Heart left ventricle (tissue), 13 donors: ENCODE data around the gene ACVR2B.

Experiments
- CTCF ChIP-seq, 12 donors: fragments of 200-600 bp; sonication (generic) in 4 of 12; IDR thresholded peaks; one replicate each; pipeline versions ENCODE4 v1.5.0 to v1.8.0; 2018 to 2022; ENCODE audit warnings: antibody characterized with exemption in 12 of 12, mild to moderate bottlenecking in 5 of 12
- POLR2A ChIP-seq, 2 donors: fragments of 450-650 bp; IDR thresholded peaks; one replicate each; pipeline ENCODE4 v1.6.1; 2017; ENCODE audit warnings: antibody characterized with exemption in 2 of 2, mild to moderate bottlenecking in 2 of 2, moderate library complexity in 2 of 2
- donor health status: ischemic (EF 13 %, LVEDD 7.1; RV severe dilation, severe dysfunction).
- donor health status: DM: no; HTN: yes; CAD: no.
- donor health status: DM: no; HTN: no; CAD: no.
- donor health status: ischemic (EF 25% LVEDD 6.9; RV normal size, moderate dysfunction).
- donor health status: ischemic (EF 25% LVEDD 5.7; RV mildly dilated, moderate dysfunction).
- donor health status: ischemic (EF 35%, LVEDD 5.7; RV mildly dilated, moderate dysfunction).
- donor health status: nonischemic (EF 11% LVEDD 7.7; RV severe dilation, severe dysfunction).
- donor health status: DM: yes; HTN: yes; CAD: no.
- donor health status: PGD.
- donor health status: ischemic (EF 29% LVEDD 5.4; RV normal size, mild dysfunction).
- donor health status: nonischemic (EF 23%, LVEDD 6.1; RV moderate dilation, normal function).

DNA sequence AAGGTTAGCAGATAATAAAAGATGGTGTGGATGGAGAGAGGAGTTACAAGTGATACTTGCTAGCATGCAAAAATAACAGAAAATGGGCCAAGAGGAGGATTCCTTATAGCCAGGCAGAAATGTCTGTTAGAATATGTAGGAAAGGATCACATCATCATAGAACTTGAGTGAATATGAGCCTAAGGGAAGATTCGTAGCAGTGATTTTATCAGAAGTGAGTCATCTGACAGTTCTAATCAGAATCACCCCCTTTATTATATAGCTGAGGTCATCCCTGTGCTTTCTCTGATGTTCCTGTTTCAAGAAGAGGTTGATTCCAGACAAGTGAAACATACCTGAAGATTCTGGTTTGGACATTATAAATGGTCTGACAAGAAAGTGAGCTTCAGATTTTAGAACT lies 65.3 kb downstream of the ACVR2B start:
- no peak for TF ChIP-seq CTCF (IDR thresholded peaks at IDR 0.05)
- no peak for TF ChIP-seq POLR2A (IDR thresholded peaks at IDR 0.05)
